Measurements from ENCODE around the gene YWHAB. TPM values are rescaled to one million over a fixed set of nuclear protein-coding genes. Genes with fewer than 3 reads are reported as not detected.

YWHAB gene
- total RNA-seq, 1 experiment from 2014 or later, result 118 TPM

DNA sequence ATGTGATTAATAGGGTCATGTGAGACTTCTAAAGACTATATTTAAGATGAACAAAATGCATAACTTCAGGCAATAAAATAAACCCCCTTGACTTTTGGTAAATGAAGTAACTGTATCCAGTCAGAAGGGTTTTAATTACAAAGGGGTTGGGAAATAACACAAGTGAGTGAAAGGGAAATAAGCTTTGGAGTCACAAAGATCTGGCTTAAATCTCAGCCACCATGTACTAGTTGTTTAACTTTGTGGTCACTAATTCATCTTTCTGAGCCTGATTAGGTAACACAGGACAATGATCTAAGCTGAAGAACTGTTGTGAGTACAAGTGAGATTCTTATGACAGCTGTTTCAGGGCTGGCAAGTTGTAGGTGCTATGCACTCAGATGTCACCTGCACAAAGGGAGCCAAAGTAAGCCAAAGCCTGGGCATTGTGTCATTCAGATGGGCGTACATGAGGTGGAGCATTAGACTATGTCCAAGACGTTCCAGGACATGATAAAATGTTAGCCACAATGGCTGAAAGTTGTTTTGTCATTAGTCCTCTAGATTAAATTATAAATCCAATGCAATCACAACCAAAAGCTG lies 60.9 kb downstream of the YWHAB start:
- Histone ChIP-seq H3K27ac (ENCODE audit: low read length) (no peak overlapping the region), H3K9me2 (replicated peaks; ENCODE audit: low read length) (no peaks in the 10 kb centered on the region), H2AFZ (ENCODE audit: low read length) (no peak overlapping the region), H3K9me3 (ENCODE audit: low read length) (no peaks in the 10 kb centered on the region), H3K4me3 (ENCODE audit: low read length) (no peak overlapping the region), H3F3A (ENCODE audit: low read length, unreplicated experiment) (no peaks in the 10 kb centered on the region), H3K9ac (ENCODE audit: low read length) (no peak overlapping the region), H3K27me3 (ENCODE audit: low read length) (no peaks in the 10 kb centered on the region), H3K79me2 (ENCODE audit: low read length) (no peaks in the 10 kb centered on the region; the same call in 1 of the 2 replicates), H3K36me3 (ENCODE audit: low read depth, low read length) (peaks cover 90% of the 10 kb centered on the region), H4K20me1 (ENCODE audit: low read length) (peaks cover 18% of the 10 kb centered on the region; the same call in 1 of the 2 replicates), H3K4me2 (ENCODE audit: low read length) (no peak overlapping the region), H3K4me1 (ENCODE audit: insufficient read depth, low read length) (no peaks in the 10 kb centered on the region)
- DNase-seq, result no peak
- intact Hi-C loops (cut with micrococcal nuclease), result no loop called here
- ChIA-PET POLR2A (ENCODE audit: unreplicated experiment) (interaction anchor here (0.6 kb wide), 1 partner anchor 24 kb away, joined by 11 read pairs; no protein-coding TSS in a partner anchor), CTCF (no interaction called here)
- TF ChIP-seq, protein P1, sequence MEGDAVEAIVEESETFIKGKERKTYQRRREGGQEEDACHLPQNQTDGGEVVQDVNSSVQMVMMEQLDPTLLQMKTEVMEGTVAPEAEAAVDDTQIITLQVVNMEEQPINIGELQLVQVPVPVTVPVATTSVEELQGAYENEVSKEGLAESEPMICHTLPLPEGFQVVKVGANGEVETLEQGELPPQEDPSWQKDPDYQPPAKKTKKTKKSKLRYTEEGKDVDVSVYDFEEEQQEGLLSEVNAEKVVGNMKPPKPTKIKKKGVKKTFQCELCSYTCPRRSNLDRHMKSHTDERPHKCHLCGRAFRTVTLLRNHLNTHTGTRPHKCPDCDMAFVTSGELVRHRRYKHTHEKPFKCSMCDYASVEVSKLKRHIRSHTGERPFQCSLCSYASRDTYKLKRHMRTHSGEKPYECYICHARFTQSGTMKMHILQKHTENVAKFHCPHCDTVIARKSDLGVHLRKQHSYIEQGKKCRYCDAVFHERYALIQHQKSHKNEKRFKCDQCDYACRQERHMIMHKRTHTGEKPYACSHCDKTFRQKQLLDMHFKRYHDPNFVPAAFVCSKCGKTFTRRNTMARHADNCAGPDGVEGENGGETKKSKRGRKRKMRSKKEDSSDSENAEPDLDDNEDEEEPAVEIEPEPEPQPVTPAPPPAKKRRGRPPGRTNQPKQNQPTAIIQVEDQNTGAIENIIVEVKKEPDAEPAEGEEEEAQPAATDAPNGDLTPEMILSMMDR (conservative IDR thresholded peaks at IDR 0.05; ENCODE audit: low read depth, low read length), result no peak
- TF ChIP-seq EZH2 (IDR thresholded peaks at IDR 0.05; ENCODE audit: low read length, unreplicated experiment) (no peak), EZH2phosphoT487 (IDR thresholded peaks at IDR 0.05; ENCODE audit: borderline replicate concordance, low read length) (no peak)
- BruUV-seq (replicated peaks), result no TSS peak
- no peak for ATAC-seq

DNA sequence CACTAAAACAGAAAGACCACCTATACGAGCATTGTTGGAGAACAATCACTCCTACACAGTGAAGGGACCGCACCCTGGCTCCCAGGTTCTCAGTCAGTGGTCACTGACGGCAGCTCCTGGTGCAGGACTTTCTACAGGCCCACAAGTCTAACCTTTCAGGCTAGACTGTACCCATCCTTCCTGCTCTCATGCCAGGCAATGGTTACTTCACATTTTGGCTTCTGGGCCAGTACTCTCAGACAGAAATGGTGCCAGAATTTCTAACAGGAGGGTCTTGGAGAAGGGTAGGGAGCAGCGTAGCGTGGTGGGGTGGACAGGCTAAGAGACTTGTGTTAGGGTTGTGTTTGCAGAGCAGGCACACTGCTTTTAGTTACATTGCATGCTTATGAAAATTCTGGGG lies 62.6 kb downstream of the YWHAB start:
- TF ChIP-seq EZH2phosphoT487 (IDR thresholded peaks at IDR 0.05; ENCODE audit: borderline replicate concordance, low read length) (no peak), EZH2 (IDR thresholded peaks at IDR 0.05; ENCODE audit: low read length, unreplicated experiment) (no peak)
- TF ChIP-seq, protein P1 (conservative IDR thresholded peaks at IDR 0.05; ENCODE audit: low read depth, low read length), result no peak
- no peaks in the 10 kb centered on the region for H3K9me3 ChIP-seq (ENCODE audit: low read length)
- no peak overlapping the region for H2AFZ ChIP-seq (ENCODE audit: low read length)
- H3K4me3 ChIP-seq (ENCODE audit: low read length), result no peak overlapping the region
- DNase-seq, result no peak
- H3K79me2 ChIP-seq (ENCODE audit: low read length), result peaks cover 1% of the 10 kb centered on the region; the same call in 1 of the 2 replicates
- intact Hi-C loops (cut with micrococcal nuclease), result no loop called here
- H3K27ac ChIP-seq (ENCODE audit: low read length), result no peak overlapping the region
- H3K4me1 ChIP-seq (ENCODE audit: insufficient read depth, low read length), result no peaks in the 10 kb centered on the region
- CTCF ChIA-PET, result interaction anchor here (0.6 to 1.0 kb wide), 3 partner anchors 12 to 45 kb away, joined by 3 to 4 read pairs (median 4); partner anchors contain the start of gene TOMM34
- no peaks in the 10 kb centered on the region for H3F3A ChIP-seq (ENCODE audit: low read length, unreplicated experiment)
- no peak overlapping the region for H3K4me2 ChIP-seq (ENCODE audit: low read length)
- BruUV-seq (replicated peaks), result no TSS peak
- H4K20me1 ChIP-seq (ENCODE audit: low read length), result peaks cover 24% of the 10 kb centered on the region; the same call in 1 of the 2 replicates
- peaks cover 90% of the 10 kb centered on the region for H3K36me3 ChIP-seq (ENCODE audit: low read depth, low read length)
- H3K9me2 ChIP-seq (replicated peaks; ENCODE audit: low read length), result no peaks in the 10 kb centered on the region
- no peak for ATAC-seq
- POLR2A ChIA-PET (ENCODE audit: unreplicated experiment), result interaction anchor here (0.7 kb wide), 1 partner anchor 10 kb away, joined by 3 read pairs; no protein-coding TSS in a partner anchor
- no peaks in the 10 kb centered on the region for H3K27me3 ChIP-seq (ENCODE audit: low read length)
- no peak overlapping the region for H3K9ac ChIP-seq (ENCODE audit: low read length)

DNA sequence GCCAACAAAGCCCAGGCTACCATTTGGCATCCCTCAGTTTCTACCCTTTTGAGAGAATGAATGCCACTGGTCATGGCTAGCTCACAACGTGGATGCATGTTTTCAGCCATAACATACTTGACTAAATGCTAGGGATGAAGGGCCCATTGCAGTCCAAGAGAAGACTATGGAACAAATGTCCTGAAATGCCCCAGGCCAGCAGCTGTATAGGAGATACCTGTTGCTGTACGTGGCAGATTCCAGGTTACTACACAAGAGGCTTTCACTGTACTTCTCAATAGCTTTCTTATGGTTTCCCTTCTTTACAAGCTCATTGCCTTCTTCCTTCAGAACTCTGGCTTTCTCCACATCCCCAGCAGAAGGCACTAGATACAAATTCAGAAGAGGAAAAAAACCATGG lies 63.0 kb downstream of the YWHAB start:
- no peaks in the 10 kb centered on the region for H3K27me3 ChIP-seq (ENCODE audit: low read length)
- no peak overlapping the region for H2AFZ ChIP-seq (ENCODE audit: low read length)
- POLR2A ChIA-PET (ENCODE audit: unreplicated experiment), result interaction anchor here (0.7 kb wide), 1 partner anchor 11 kb away, joined by 3 read pairs; no protein-coding TSS in a partner anchor
- H3F3A ChIP-seq (ENCODE audit: low read length, unreplicated experiment), result no peaks in the 10 kb centered on the region
- no peaks in the 10 kb centered on the region for H3K9me2 ChIP-seq (replicated peaks; ENCODE audit: low read length)
- H3K9ac ChIP-seq (ENCODE audit: low read length), result no peak overlapping the region
- H3K79me2 ChIP-seq (ENCODE audit: low read length), result peaks cover 5% of the 10 kb centered on the region; the same call in 1 of the 2 replicates
- CTCF ChIA-PET, result interaction anchor here (0.6 to 1.0 kb wide), 3 partner anchors 12 to 45 kb away, joined by 3 to 4 read pairs (median 4); partner anchors contain the start of gene TOMM34
- no peaks in the 10 kb centered on the region for H3K9me3 ChIP-seq (ENCODE audit: low read length)
- TF ChIP-seq EZH2phosphoT487 (IDR thresholded peaks at IDR 0.05; ENCODE audit: borderline replicate concordance, low read length), result no peak
- TF ChIP-seq, protein P1 (conservative IDR thresholded peaks at IDR 0.05; ENCODE audit: low read depth, low read length), result no peak
- no peak for TF ChIP-seq EZH2 (IDR thresholded peaks at IDR 0.05; ENCODE audit: low read length, unreplicated experiment)
- peaks cover 90% of the 10 kb centered on the region for H3K36me3 ChIP-seq (ENCODE audit: low read depth, low read length)
- H3K4me1 ChIP-seq (ENCODE audit: insufficient read depth, low read length), result no peaks in the 10 kb centered on the region
- no peak overlapping the region for H3K4me3 ChIP-seq (ENCODE audit: low read length)
- BruUV-seq (replicated peaks), result no TSS peak
- no peak overlapping the region for H3K4me2 ChIP-seq (ENCODE audit: low read length)
- peaks cover 24% of the 10 kb centered on the region; the same call in 1 of the 2 replicates for H4K20me1 ChIP-seq (ENCODE audit: low read length)
- DNase-seq, result no peak
- H3K27ac ChIP-seq (ENCODE audit: low read length), result no peak overlapping the region
- intact Hi-C loops (cut with micrococcal nuclease), result no loop called here
- no peak for ATAC-seq
